DOHH2 (cell line): ENCODE data around the gene SLC6A13.

ENCODE experiments used
- EZH2phosphoT487 ChIP-seq: fragments of 200-600 bp; sonication (generic); IDR thresholded peaks from 2 replicates; pipeline ENCODE4 v1.6.1; 2017; ENCODE audit warnings: borderline replicate concordance, mild to moderate bottlenecking, antibody characterized with exemption, low read length, moderate library complexity, mixed read lengths
- TF ChIP-seq, protein P1 (sequence below): fragments of 200-600 bp; sonication (generic); IDR thresholded peaks from one replicate; pipeline ENCODE4 v1.5.1; 2014; ENCODE audit warnings: antibody characterized with exemption, mild to moderate bottlenecking, low read depth, low read length; ENCODE audit not compliant: poor library complexity, severe bottlenecking

DNA sequence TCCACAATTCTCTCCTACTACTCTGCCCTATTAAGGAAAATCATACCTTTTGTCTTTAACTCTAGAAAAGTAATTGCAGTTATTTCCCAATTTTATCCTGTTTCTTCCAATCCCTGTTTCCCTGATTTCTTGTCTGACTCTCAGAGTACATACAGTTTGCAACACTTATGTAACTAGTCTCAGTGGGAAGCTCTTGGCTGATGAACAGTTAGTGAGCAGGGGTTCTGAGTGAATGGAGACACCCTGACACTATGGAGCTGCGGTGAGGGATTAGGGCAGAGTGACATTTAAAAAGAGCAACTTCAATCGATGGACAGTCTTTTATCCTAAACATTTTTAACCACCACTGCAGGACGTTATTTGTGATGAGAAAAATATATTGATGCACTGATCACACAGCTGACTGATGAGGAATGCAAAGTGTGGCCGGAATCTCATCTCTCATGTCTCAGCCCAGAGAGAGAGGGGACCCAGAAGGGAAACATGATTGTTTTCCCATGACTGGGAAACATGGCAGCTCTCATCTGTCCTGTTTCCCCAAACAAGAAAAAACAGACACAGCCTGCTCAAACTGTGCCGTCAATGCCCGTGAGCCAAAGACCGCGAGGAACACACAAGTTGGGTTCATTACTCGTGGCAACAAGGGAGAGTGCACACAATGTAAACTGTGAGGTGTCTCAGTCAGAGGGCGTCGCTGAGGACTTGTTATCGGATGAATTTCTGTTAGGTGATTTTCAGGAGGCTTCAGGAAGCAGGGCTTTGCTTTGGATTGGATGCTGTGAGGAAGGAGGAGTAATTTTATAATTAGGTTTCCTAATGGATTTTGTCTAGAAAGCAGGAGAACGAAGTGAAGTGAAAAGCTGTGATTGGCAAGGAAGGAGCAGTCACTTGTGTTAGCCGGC is 5.2 kb upstream of the SLC6A13 start:
- TF ChIP-seq, protein P1, sequence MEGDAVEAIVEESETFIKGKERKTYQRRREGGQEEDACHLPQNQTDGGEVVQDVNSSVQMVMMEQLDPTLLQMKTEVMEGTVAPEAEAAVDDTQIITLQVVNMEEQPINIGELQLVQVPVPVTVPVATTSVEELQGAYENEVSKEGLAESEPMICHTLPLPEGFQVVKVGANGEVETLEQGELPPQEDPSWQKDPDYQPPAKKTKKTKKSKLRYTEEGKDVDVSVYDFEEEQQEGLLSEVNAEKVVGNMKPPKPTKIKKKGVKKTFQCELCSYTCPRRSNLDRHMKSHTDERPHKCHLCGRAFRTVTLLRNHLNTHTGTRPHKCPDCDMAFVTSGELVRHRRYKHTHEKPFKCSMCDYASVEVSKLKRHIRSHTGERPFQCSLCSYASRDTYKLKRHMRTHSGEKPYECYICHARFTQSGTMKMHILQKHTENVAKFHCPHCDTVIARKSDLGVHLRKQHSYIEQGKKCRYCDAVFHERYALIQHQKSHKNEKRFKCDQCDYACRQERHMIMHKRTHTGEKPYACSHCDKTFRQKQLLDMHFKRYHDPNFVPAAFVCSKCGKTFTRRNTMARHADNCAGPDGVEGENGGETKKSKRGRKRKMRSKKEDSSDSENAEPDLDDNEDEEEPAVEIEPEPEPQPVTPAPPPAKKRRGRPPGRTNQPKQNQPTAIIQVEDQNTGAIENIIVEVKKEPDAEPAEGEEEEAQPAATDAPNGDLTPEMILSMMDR = no peak
- no peak for TF ChIP-seq EZH2phosphoT487
